Measurements from ENCODE around the gene ZNF878. TPM values are rescaled to one million over a fixed set of nuclear protein-coding genes. Genes with fewer than 3 reads are reported as not detected.
A peak's percentile ranks its signal among the peaks of the same experiment; 100 is the strongest.

Gene ZNF878
- total and polyA plus RNA-seq, 2 of the 13 experiments (the other 11 are each of a cell fraction or from before 2014, with no cell fraction given) = 0.46 to 5.2 TPM

DNA sequence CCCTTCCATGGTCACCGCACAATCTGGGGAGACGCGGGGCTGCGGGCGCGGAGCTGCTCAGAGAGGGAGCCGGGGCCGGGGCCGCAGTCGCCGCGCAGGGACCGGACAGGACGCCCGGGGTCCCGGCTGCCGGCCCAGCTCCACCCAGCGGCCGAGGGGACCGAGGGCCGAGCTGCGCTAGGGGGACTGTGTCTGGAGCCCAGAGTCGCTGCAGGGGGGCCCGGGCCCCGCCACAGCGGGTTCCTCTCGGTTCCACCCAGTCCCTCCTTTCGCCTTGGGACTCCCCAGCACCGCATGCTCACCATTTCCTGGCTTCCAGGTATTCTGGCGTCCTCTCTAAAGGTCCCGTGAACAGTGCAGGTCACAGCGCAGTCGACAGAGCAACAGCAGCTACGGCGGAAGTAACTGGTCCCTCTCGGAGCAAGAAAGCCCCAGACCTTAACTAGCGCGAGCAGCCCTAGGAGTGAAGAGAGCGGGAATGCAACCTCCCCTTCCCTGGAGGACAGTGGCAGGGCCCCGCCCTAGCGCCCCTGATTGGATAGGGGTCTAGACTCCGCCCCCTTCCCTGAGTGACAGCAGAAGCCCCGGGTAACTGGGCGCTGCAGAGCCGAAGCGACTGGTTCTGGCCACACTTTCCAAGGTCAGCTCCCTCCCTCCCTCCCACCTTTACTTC lies at the start of gene ZNF878 (continued):
- TF ChIP-seq, protein P1, sequence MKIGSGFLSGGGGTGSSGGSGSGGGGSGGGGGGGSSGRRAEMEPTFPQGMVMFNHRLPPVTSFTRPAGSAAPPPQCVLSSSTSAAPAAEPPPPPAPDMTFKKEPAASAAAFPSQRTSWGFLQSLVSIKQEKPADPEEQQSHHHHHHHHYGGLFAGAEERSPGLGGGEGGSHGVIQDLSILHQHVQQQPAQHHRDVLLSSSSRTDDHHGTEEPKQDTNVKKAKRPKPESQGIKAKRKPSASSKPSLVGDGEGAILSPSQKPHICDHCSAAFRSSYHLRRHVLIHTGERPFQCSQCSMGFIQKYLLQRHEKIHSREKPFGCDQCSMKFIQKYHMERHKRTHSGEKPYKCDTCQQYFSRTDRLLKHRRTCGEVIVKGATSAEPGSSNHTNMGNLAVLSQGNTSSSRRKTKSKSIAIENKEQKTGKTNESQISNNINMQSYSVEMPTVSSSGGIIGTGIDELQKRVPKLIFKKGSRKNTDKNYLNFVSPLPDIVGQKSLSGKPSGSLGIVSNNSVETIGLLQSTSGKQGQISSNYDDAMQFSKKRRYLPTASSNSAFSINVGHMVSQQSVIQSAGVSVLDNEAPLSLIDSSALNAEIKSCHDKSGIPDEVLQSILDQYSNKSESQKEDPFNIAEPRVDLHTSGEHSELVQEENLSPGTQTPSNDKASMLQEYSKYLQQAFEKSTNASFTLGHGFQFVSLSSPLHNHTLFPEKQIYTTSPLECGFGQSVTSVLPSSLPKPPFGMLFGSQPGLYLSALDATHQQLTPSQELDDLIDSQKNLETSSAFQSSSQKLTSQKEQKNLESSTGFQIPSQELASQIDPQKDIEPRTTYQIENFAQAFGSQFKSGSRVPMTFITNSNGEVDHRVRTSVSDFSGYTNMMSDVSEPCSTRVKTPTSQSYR (CRISPR knock-in tag; IDR thresholded peaks at IDR 0.05; ENCODE audit: borderline replicate concordance) = no peak
- TF ChIP-seq ZNF24 (IDR thresholded peaks at IDR 0.05) (no peak), CC2D1A (CRISPR knock-in tag; IDR thresholded peaks at IDR 0.05) (no peak), TBX2 (CRISPR knock-in tag; IDR thresholded peaks at IDR 0.05; ENCODE audit: borderline replicate concordance) (peak; percentile 80), ZNF740 (CRISPR knock-in tag; IDR thresholded peaks at IDR 0.05) (peak; percentile 28; the same call in 1 of the 2 replicates), PPARG (CRISPR knock-in tag; conservative IDR thresholded peaks at IDR 0.05) (no peak), NCOR1 (IDR thresholded peaks at IDR 0.05; ENCODE audit: borderline replicate concordance, low read length) (no peak), ZNF75D (CRISPR knock-in tag; IDR thresholded peaks at IDR 0.05; ENCODE audit: borderline replicate concordance) (no peak; the same call in 1 of the 2 replicates), ZC3H13 (CRISPR knock-in tag; IDR thresholded peaks at IDR 0.05) (peak; percentile 90), ZFP36 (IDR thresholded peaks at IDR 0.05; ENCODE audit: borderline replicate concordance, low read depth, low read length, partially characterized antibody) (no peak), HHEX (CRISPR knock-in tag; IDR thresholded peaks at IDR 0.05) (no peak), SMAD1 (CRISPR knock-in tag; IDR thresholded peaks at IDR 0.05; ENCODE audit: borderline replicate concordance, low read depth) (peak; percentile 54; the same call in 1 of the 2 replicates), USF2 (IDR thresholded peaks at IDR 0.05; ENCODE audit: low read depth, low read length) (no peak), USF2 (CRISPR knock-in tag; IDR thresholded peaks at IDR 0.05; ENCODE audit: borderline replicate concordance) (no peak), ZNF317 (CRISPR knock-in tag; IDR thresholded peaks at IDR 0.05) (0 out of 2 replicates have a peak, but pooled peaks have one; percentile 71), ZSCAN25 (CRISPR knock-in tag; IDR thresholded peaks at IDR 0.05) (no peak), ISL2 (CRISPR knock-in tag; IDR thresholded peaks at IDR 0.05) (peak; percentile 63; the same call in 1 of the 2 replicates)
- TF ChIP-seq, protein P2, sequence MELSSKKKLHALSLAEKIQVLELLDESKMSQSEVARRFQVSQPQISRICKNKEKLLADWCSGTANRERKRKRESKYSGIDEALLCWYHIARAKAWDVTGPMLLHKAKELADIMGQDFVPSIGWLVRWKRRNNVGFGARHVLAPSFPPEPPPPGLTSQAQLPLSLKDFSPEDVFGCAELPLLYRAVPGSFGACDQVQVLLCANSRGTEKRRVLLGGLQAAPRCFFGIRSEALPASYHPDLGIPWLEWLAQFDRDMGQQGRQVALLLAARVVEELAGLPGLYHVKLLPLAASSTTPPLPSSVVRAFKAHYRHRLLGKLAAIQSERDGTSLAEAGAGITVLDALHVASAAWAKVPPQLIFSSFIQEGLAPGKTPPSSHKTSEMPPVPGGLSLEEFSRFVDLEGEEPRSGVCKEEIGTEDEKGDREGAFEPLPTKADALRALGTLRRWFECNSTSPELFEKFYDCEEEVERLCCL (CRISPR knock-in tag; IDR thresholded peaks at IDR 0.05; ENCODE audit: borderline replicate concordance) = peak; percentile 85; the same call in 1 of the 2 replicates
- TF ChIP-seq, protein P3, sequence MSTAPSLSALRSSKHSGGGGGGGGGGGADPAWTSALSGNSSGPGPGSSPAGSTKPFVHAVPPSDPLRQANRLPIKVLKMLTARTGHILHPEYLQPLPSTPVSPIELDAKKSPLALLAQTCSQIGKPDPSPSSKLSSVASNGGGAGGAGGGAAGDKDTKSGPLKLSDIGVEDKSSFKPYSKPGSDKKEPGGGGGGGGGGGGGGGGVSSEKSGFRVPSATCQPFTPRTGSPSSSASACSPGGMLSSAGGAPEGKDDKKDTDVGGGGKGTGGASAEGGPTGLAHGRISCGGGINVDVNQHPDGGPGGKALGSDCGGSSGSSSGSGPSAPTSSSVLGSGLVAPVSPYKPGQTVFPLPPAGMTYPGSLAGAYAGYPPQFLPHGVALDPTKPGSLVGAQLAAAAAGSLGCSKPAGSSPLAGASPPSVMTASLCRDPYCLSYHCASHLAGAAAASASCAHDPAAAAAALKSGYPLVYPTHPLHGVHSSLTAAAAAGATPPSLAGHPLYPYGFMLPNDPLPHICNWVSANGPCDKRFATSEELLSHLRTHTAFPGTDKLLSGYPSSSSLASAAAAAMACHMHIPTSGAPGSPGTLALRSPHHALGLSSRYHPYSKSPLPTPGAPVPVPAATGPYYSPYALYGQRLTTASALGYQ (CRISPR knock-in tag; IDR thresholded peaks at IDR 0.05) = peak; percentile 26; the same call in 1 of the 2 replicates
